Activated B cell treated with CpG ODN at 0.5 μM for 24 hours (primary cell): ENCODE results near the gene ZNF468. TPM values are rescaled to one million over a fixed set of nuclear protein-coding genes. Genes with fewer than 3 reads are reported as not detected.

Experiments used
- ATAC-seq: fragments of 200-7000 bp; cut with Tn5 transposase; one replicate; pipeline ENCODE4 v1.10.0; 2021; ENCODE audit warnings: low read depth, mild to moderate bottlenecking, moderate library complexity
- CTCF ChIA-PET: fragments of 350-600 bp; sonication (Branson Sonifier 250); formaldehyde crosslinking; loops from one replicate; lab custom pipeline; 2021; ENCODE audit warnings: antibody characterized with exemption; lab: Charles Lee
- POLR2A ChIA-PET: fragments of 350-600 bp; sonication (Branson Sonifier 250); formaldehyde crosslinking; loops from one replicate; lab custom pipeline; 2021; ENCODE audit warnings: antibody characterized with exemption; lab: Charles Lee
- DNase-seq: peaks from one replicate; pipeline ENCODE4 v3.0.0; 2022
- H3K27ac Mint-ChIP-seq: one replicate; pipeline ENCODE4 v1.8.0; 2020; ENCODE audit warnings: mixed read lengths
- H3K27me3 Mint-ChIP-seq: one replicate; pipeline ENCODE4 v1.8.0; 2021; ENCODE audit warnings: mixed read lengths
- H3K36me3 Mint-ChIP-seq: one replicate; pipeline ENCODE4 v1.8.0; 2021; ENCODE audit warnings: low read depth, mixed read lengths
- H3K4me1 Mint-ChIP-seq: one replicate; pipeline ENCODE4 v1.8.0; 2021; ENCODE audit warnings: mixed read lengths
- H3K4me3 Mint-ChIP-seq: one replicate; pipeline ENCODE4 v1.8.0; 2020; ENCODE audit warnings: mild to moderate bottlenecking, mixed read lengths
- H3K9me3 Mint-ChIP-seq: one replicate; pipeline ENCODE4 v1.8.0; 2020; ENCODE audit warnings: mixed read lengths
- CTCF ChIP-seq: fragments of 200-600 bp; IDR thresholded peaks from one replicate; pipeline ENCODE4 v1.8.0; 2022; ENCODE audit warnings: antibody characterized with exemption, mild to moderate bottlenecking
- intact Hi-C: fragments of 100-400 bp; cut with micrococcal nuclease; formaldehyde crosslinking; loops from one replicate; pipeline ENCODE4 v1.15.1; 2024
- total RNA-seq: library from RNA; stranded (reverse); gene quantifications from 2 replicates; pipeline ENCODE4 v1.2.3, GENCODE V29; 2022

Gene ZNF468
- total RNA-seq, 1 donor from 2014 or later, result 32.9 TPM

- TF ChIP-seq CTCF, result no peak
- Mint-ChIP-seq H3K36me3 (peaks cover 4% of the 10 kb centered on the region), H3K4me1 (peaks cover 28% of the 10 kb centered on the region), H3K4me3 (peak overlapping the region; percentile 25), H3K9me3 (peaks cover 7% of the 10 kb centered on the region), H3K27me3 (no peaks in the 10 kb centered on the region), H3K27ac (no peak overlapping the region)
- ChIA-PET CTCF (no interaction called here), POLR2A (no interaction called here)
- intact Hi-C loops, result loop anchor here (10.0 kb wide), 1 partner anchor 95 kb away; no protein-coding TSS in a partner anchor
- DNase-seq, result no peak
- no peak for ATAC-seq
Observed at GRCh38 chr19:52789440-52789839, 68.0 kb downstream of the ZNF468 start.

Other genes with a start within 250 kb of the ZNF468 start
- 42.3 and 49.4 TPM in 2 replicates for gene ZNF83, start 219.3 kb downstream of the ZNF468 start, total RNA-seq
- 33.5 and 41.9 TPM in 2 replicates for gene ZNF611, start 122.6 kb downstream of the ZNF468 start, total RNA-seq
- 25.2 and 30.5 TPM in 2 replicates for gene ZNF600, start 70.8 kb downstream of the ZNF468 start, total RNA-seq
- gene ZNF28, start 36.0 kb downstream of the ZNF468 start, total RNA-seq, result 18.4 and 24.6 TPM in 2 replicates
- gene ZNF320, start 40.0 kb upstream of the ZNF468 start, total RNA-seq, result 23.0 and 24.0 TPM in 2 replicates
- gene ZNF888, start 65.8 kb upstream of the ZNF468 start, total RNA-seq, result 9.0 and 11.9 TPM in 2 replicates
- 17.0 and 18.0 TPM in 2 replicates for gene ZNF816, start 105.3 kb upstream of the ZNF468 start, total RNA-seq
- 0.11 and 0.12 TPM in 2 replicates for gene ERVV-1, start 156.3 kb upstream of the ZNF468 start, total RNA-seq
- not detected in 2 replicates for gene ERVV-2, start 187.1 kb upstream of the ZNF468 start, total RNA-seq
- 46.3 and 61.3 TPM in 2 replicates for gene ZNF160, start 245.8 kb upstream of the ZNF468 start, total RNA-seq